Natural killer cell (primary cell): Measurements from ENCODE around the gene SSH2. TPM values are rescaled to one million over a fixed set of nuclear protein-coding genes. Genes with fewer than 3 reads are reported as not detected.

Experiments used
- ATAC-seq, 3 donors: fragments of 150-1000 bp in 2 of 3; fragments of 200-7000 bp in 1 of 3; cut with Tn5 transposase; 1 replicate in 1 of 3; 2 replicates in 2 of 3; pipeline ENCODE4 v1.10.0; 2021; ENCODE audit warnings: mild to moderate bottlenecking in 2 of 3, moderate library complexity in 2 of 3
- DNase-seq, 2 donors: peaks; one replicate each; pipeline versions ENCODE4 v3.0.0 to v3.0.0-alpha.2; 2013 to 2021; ENCODE audit warnings: mixed read lengths in 1 of 2
- H3K27ac ChIP-seq: one replicate; pipeline ENCODE4 v1.5.1; 2013; ENCODE audit warnings: mild to moderate bottlenecking, low read length
- H3K27me3 ChIP-seq: one replicate; pipeline ENCODE4 v1.6.1; 2013; ENCODE audit warnings: low read length; ENCODE audit not compliant: control insufficient read depth, insufficient read depth
- H3K36me3 ChIP-seq: one replicate; pipeline ENCODE4 v1.6.1; 2013; ENCODE audit warnings: low read length; ENCODE audit not compliant: control insufficient read depth, insufficient read depth
- H3K4me1 ChIP-seq: one replicate; pipeline ENCODE4 v1.6.1; 2013; ENCODE audit warnings: low read length; ENCODE audit not compliant: control insufficient read depth, insufficient read depth
- H3K4me3 ChIP-seq: one replicate; pipeline ENCODE4 v1.5.1; 2013; ENCODE audit warnings: low read length
- H3K9me3 ChIP-seq: one replicate; pipeline ENCODE4 v1.6.1; 2013; ENCODE audit warnings: low read length; ENCODE audit not compliant: control insufficient read depth, insufficient read depth
- H3K27ac Mint-ChIP-seq, 2 donors: one replicate each; pipeline ENCODE4 v1.8.0; 2022; ENCODE audit warnings: mild to moderate bottlenecking in 2 of 2, mixed read lengths in 2 of 2, moderate library complexity in 1 of 2
- H3K27me3 Mint-ChIP-seq, 2 donors: one replicate each; pipeline ENCODE4 v1.8.0; 2022; ENCODE audit warnings: low read depth in 2 of 2, mixed read lengths in 2 of 2
- H3K36me3 Mint-ChIP-seq: one replicate; pipeline ENCODE4 v1.8.0; 2022; ENCODE audit warnings: mixed read lengths
- H3K4me1 Mint-ChIP-seq, 2 donors: one replicate each; pipeline ENCODE4 v1.8.0; 2022; ENCODE audit warnings: mixed read lengths in 2 of 2
- H3K4me3 Mint-ChIP-seq: one replicate; pipeline ENCODE4 v1.8.0; 2022; ENCODE audit warnings: mild to moderate bottlenecking, moderate library complexity, mixed read lengths
- H3K9me3 Mint-ChIP-seq, 2 donors: one replicate each; pipeline ENCODE4 v1.8.0; 2022; ENCODE audit warnings: mixed read lengths in 2 of 2
- WGBS: methylation state at CpG from one replicate; pipeline ENCODE4 v1.1.7; 2013; ENCODE audit warnings: missing lambda C conversion rate; ENCODE audit not compliant: insufficient coverage; 5-methylcytosine and 5-hydroxymethylcytosine counted together
- intact Hi-C: fragments of 100-400 bp; cut with micrococcal nuclease; formaldehyde crosslinking; loops from one replicate; pipeline ENCODE4 v1.14.2; 2022
- total RNA-seq, 4 donors: library from RNA; stranded (reverse); fragments of 120-200 nt in 1 of 4; gene quantifications; one replicate each; pipeline versions ENCODE4 v1.2.3 to v1.2.4, GENCODE V29; 2013 to 2022
- TF ChIP-seq, protein P1 (sequence below): fragments of 200-600 bp; IDR thresholded peaks from one replicate; pipeline ENCODE4 v1.8.0; 2022; ENCODE audit warnings: antibody characterized with exemption

The SSH2 gene
- total RNA-seq, 3 donors from 2014 or later (not counting 1 experiment from before 2014, with no cell fraction given), result 124 to 166 (median 144) TPM

DNA sequence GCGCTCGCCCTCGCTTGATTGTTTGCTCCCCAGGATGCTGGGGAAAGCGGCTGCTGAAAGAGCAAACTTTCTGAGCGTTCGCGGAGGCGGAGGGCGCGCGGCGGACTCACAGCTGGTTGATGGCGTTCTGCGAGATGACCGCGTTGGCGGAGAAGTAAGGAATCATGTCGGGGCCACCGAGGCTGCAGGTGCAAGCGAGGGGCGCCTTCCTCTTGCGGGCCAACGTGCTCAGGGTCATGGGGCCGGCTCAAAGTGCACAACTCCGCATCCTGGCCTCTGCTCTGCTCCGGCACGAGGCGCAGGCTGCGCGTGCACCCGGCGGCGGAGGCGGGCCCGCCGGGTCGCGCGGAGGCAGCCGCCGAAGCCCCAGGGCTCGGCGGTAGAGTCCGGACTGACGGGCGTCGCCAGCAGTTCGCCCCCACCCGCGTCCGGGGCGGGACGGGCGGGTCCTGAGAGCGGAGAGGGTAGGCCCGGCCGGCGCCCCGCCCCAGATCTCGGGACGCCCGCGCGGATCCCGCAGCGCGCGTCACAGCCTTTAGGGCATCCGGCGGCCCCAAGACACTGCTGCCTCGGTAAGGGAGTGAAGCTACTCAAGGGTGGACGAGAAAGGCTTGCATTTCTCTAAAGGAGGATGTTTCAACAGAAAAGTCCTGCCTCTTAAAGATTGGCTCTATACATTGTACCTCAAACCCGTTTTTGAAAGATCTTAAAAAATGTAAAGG is 168.8 kb downstream of the SSH2 start:
- peaks cover 35 to 39% of the 10 kb centered on the region in 2 donors for H3K4me1 Mint-ChIP-seq
- Histone ChIP-seq H3K4me3 (peak overlapping the region; percentile 85), H3K27me3 (no peaks in the 10 kb centered on the region), H3K9me3 (no peaks in the 10 kb centered on the region), H3K27ac (peak overlapping the region; percentile 81), H3K4me1 (peaks cover 28% of the 10 kb centered on the region), H3K36me3 (peaks cover 4% of the 10 kb centered on the region)
- peak; percentile 92 to 94 for DNase-seq
- no peaks in the 10 kb centered on the region for H3K27me3 Mint-ChIP-seq
- H3K27ac Mint-ChIP-seq, result peak overlapping the region; percentile 92 to 93
- H3K36me3 Mint-ChIP-seq, result no peaks in the 10 kb centered on the region
- ATAC-seq, result peak; percentile 85 to 97 (median 90)
- H3K9me3 Mint-ChIP-seq, result no peaks in the 10 kb centered on the region
- under 1% methylated on average over 72 of the region's 73 CpGs for WGBS
- TF ChIP-seq, protein P1, sequence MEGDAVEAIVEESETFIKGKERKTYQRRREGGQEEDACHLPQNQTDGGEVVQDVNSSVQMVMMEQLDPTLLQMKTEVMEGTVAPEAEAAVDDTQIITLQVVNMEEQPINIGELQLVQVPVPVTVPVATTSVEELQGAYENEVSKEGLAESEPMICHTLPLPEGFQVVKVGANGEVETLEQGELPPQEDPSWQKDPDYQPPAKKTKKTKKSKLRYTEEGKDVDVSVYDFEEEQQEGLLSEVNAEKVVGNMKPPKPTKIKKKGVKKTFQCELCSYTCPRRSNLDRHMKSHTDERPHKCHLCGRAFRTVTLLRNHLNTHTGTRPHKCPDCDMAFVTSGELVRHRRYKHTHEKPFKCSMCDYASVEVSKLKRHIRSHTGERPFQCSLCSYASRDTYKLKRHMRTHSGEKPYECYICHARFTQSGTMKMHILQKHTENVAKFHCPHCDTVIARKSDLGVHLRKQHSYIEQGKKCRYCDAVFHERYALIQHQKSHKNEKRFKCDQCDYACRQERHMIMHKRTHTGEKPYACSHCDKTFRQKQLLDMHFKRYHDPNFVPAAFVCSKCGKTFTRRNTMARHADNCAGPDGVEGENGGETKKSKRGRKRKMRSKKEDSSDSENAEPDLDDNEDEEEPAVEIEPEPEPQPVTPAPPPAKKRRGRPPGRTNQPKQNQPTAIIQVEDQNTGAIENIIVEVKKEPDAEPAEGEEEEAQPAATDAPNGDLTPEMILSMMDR, result no peak
- H3K4me3 Mint-ChIP-seq, result peak overlapping the region; percentile 95
- intact Hi-C loops, result loop anchor here (5.0 kb wide), 1 partner anchor 144 kb away; no protein-coding TSS in a partner anchor

DNA sequence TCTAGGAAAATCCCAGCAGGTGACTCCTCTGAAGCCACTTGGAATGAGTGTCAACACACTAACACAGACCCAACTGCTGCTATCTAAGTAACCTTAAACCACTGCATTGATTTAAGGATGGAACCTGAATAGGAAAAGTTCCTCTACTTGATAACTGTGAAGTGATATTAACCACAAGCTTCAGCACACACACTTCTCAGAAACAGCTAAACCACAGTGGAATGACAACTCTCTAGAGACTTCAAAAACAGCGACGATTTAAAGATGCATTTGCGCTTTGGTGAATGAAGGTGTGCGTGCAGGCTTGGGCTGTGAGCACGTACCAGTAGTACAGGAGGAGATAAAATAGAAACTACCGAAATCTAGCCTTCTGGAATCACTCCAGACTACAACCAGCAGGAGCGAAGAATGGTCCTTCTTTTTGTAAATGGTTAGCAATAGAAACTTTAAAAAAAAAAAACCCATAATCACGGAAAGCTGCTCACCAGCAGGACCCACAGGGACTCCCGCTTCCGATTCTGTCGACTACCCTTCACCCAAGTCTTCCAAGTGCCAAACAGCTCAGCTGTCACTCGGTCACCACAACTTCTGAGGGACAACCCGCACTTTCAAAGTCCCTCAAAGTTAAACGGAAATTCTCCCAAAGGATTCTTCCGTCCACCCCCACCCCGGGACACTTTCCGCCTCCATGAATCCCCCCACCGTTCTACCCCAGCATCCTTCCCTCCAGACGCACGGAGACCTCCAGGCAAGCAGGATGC is 169.6 kb downstream of the SSH2 start:
- Mint-ChIP-seq H3K27me3 (no peaks in the 10 kb centered on the region), H3K4me1 (peaks cover 35 to 39% of the 10 kb centered on the region in 2 donors)
- 0% methylated on average over 19 of the region's 20 CpGs for WGBS

DNA sequence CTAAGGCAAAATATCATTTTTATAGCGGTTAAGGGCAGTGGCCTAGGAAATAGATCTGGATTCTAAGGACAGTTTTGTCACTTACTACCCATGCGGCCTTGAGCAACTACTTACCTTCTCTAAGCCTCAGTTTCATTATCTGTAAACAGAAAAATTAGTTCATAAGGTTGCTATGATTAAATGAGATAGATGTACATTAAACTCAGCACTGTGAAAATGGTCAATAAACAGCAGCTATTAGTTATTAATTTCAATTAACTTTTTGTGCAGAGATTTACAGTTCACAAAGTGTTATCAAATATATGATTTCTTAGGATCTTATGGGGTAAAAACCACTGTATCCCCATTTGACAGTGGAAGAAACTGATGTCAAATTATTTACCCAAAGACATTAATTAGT is 171.8 kb downstream of the SSH2 start:
- Histone ChIP-seq H3K27me3 (no peaks in the 10 kb centered on the region), H3K4me1 (peaks cover 31% of the 10 kb centered on the region), H3K27ac (peak overlapping the region; percentile 56), H3K36me3 (peaks cover 11% of the 10 kb centered on the region), H3K9me3 (no peaks in the 10 kb centered on the region), H3K4me3 (no peak overlapping the region)
- ATAC-seq (no peak), DNase-seq (no peak)
- peak overlapping the region; percentile 72 for H3K4me3 Mint-ChIP-seq
- no peaks in the 10 kb centered on the region for H3K9me3 Mint-ChIP-seq
- no peaks in the 10 kb centered on the region for H3K36me3 Mint-ChIP-seq
- intact Hi-C loops, result no loop called here
- TF ChIP-seq, protein P1, result no peak
- peaks cover 39 to 40% of the 10 kb centered on the region in 2 donors for H3K4me1 Mint-ChIP-seq
- 60% methylated on average over 1 of the region's 2 CpGs for whole genome bisulfite sequencing
- no peaks in the 10 kb centered on the region for H3K27me3 Mint-ChIP-seq
- peak overlapping the region; percentile 35 to 93 for H3K27ac Mint-ChIP-seq

More for the DNA sequence above, 169.6 kb downstream of the SSH2 start:
- peak overlapping the region; percentile 92 to 93 for H3K27ac Mint-ChIP-seq
- H3K4me1 ChIP-seq, result peaks cover 31% of the 10 kb centered on the region
- peak; percentile 35 to 86 for DNase-seq
- peak overlapping the region; percentile 72 for H3K27ac ChIP-seq
- no peaks in the 10 kb centered on the region for H3K9me3 ChIP-seq
- intact Hi-C loops, result loop anchor here (1.0 to 5.0 kb wide), 3 partner anchors 37 to 143 kb away; no protein-coding TSS in a partner anchor
- ATAC-seq, result peak; percentile 46 to 51 (median 49)
- no peaks in the 10 kb centered on the region for H3K27me3 ChIP-seq
- H3K36me3 ChIP-seq, result peaks cover 4% of the 10 kb centered on the region
- H3K36me3 Mint-ChIP-seq, result no peaks in the 10 kb centered on the region
- no peaks in the 10 kb centered on the region for H3K9me3 Mint-ChIP-seq
- peak overlapping the region; percentile 95 for H3K4me3 Mint-ChIP-seq
- H3K4me3 ChIP-seq, result peak overlapping the region; percentile 85
- TF ChIP-seq, protein P1, result no peak
